ENCODE data around the gene MTX3. TPM values are rescaled to one million over a fixed set of nuclear protein-coding genes. Genes with fewer than 3 reads are reported as not detected.

MTX3 gene
- polyA plus RNA-seq, 1 of the 3 experiments (the other 2 are of a cell fraction) = 6.8 TPM

- Histone ChIP-seq H3K79me2 (ENCODE audit: insufficient read depth) (no peaks in the 10 kb centered on the region), H3K36me3 (replicated peaks in 1 of 2; ENCODE audit: control insufficient read depth in 1 of 2, insufficient read depth in 2 of 2, low read length in 1 of 2) (peaks cover 18 to 29% of the 10 kb centered on the region in 2 experiments), H4K20me1 (ENCODE audit: insufficient read depth) (no peaks in the 10 kb centered on the region), H3K9ac (no peak overlapping the region), H3K4me1 (ENCODE audit: control insufficient read depth in 1 of 2, insufficient read depth in 2 of 2, low read depth in 1 of 2, low read length in 1 of 2) (peaks cover 0 to 9% of the 10 kb centered on the region in 2 experiments; a peak in 3 of 4 replicates), H3K9me2 (no peaks in the 10 kb centered on the region; the same call in 1 of the 2 replicates), H2AFZ (ENCODE audit: low read depth) (no peak overlapping the region), H3K4me3 (ENCODE audit: low read depth in 2 of 2, low read length in 1 of 2) (no peak overlapping the region), H3K27me3 (ENCODE audit: insufficient read depth) (no peaks in the 10 kb centered on the region), H3F3A (replicated peaks; ENCODE audit: insufficient read depth) (peaks cover 22% of the 10 kb centered on the region), H3K4me2 (no peak overlapping the region), H3K9me3 (no peaks in the 10 kb centered on the region), H3K27ac (ENCODE audit: low read depth in 2 of 2, low read length in 1 of 2) (peak overlapping the region; percentile 55 to 71; a peak in 3 of 4 replicates)
- POLR2A ChIA-PET = no interaction called here
- CTCF ChIA-PET = interaction anchor here (1.6 kb wide), 1 partner anchor 12 kb away, joined by 4 read pairs; no protein-coding TSS in a partner anchor
- 71% methylated on average over 2 of the region's 2 CpGs for WGBS (ENCODE audit: low lambda C conversion rate)
- DNase-seq = no peak
- TF ChIP-seq REST (IDR thresholded peaks at IDR 0.05; ENCODE audit: low read depth, low read length) (no peak), FOSL2 (IDR thresholded peaks at IDR 0.05; ENCODE audit: borderline replicate concordance, low read depth) (peak; percentile 67; the same call in 1 of the 2 replicates), MXI1 (IDR thresholded peaks at IDR 0.05; ENCODE audit: low read depth, low read length) (no peak), PBX3 (IDR thresholded peaks at IDR 0.05) (peak; percentile 79), GABPA (IDR thresholded peaks at IDR 0.05; ENCODE audit: low read depth) (no peak), RXRA (IDR thresholded peaks at IDR 0.05; ENCODE audit: borderline replicate concordance, low read depth) (no peak), JUND (IDR thresholded peaks at IDR 0.05) (peak; percentile 76), SIN3A (IDR thresholded peaks at IDR 0.05; ENCODE audit: borderline replicate concordance, low read depth, low read length) (peak; percentile 36; the same call in 1 of the 2 replicates), TAF1 (IDR thresholded peaks at IDR 0.05; ENCODE audit: borderline replicate concordance, low read depth, low read length) (no peak), ZBTB33 (IDR thresholded peaks at IDR 0.05; ENCODE audit: borderline replicate concordance, low read depth) (no peak), RFX5 (IDR thresholded peaks at IDR 0.05; ENCODE audit: low read length) (no peak), TCF12 (IDR thresholded peaks at IDR 0.05) (peak; percentile 85), TEAD4 (IDR thresholded peaks at IDR 0.05; ENCODE audit: borderline replicate concordance, insufficient read depth) (peak; percentile 53; the same call in 1 of the 2 replicates), RAD21 (IDR thresholded peaks at IDR 0.05; ENCODE audit: low read length) (no peak), GATA2 (CRISPR knock-in tag; IDR thresholded peaks at IDR 0.05) (no peak), IRF3 (IDR thresholded peaks at IDR 0.05; ENCODE audit: low read depth, low read length) (no peak), USF2 (IDR thresholded peaks at IDR 0.05; ENCODE audit: borderline replicate concordance, low read depth, low read length) (no peak), CTCF (IDR thresholded peaks at IDR 0.05) (no peak), RCOR1 (IDR thresholded peaks at IDR 0.05; ENCODE audit: low read length) (no peak), ELF1 (IDR thresholded peaks at IDR 0.05) (no peak), NFIC (IDR thresholded peaks at IDR 0.05; ENCODE audit: borderline replicate concordance) (0 out of 2 replicates have a peak, but pooled peaks have one; percentile 7), USF1 (IDR thresholded peaks at IDR 0.05; ENCODE audit: borderline replicate concordance, low read depth) (no peak), FOXM1 (IDR thresholded peaks at IDR 0.05; ENCODE audit: low read depth) (no peak)
These were observed 16.2 kb downstream of the MTX3 start for GRCh38 chr5:79974886-79975285.

Measured in SK-N-SH (cell line).